ENCODE measurements around the gene CREM. TPM values are rescaled to one million over a fixed set of nuclear protein-coding genes. Genes with fewer than 3 reads are reported as not detected.

The CREM gene
- total RNA-seq, 1 experiment from 2014 or later, result 20.0 TPM

- no peaks in the 10 kb centered on the region for H3K79me1 ChIP-seq (ENCODE audit: insufficient read depth, low read depth, low read length, poor library complexity, severe bottlenecking)
- H3K9ac ChIP-seq (ENCODE audit: extremely low read depth, insufficient read length, low read length), result no peak overlapping the region
- H3K4me1 ChIP-seq (ENCODE audit: insufficient read depth, low read length), result no peaks in the 10 kb centered on the region
- H4K91ac ChIP-seq (ENCODE audit: insufficient read length, low read depth, low read length), result no peak overlapping the region
- H2BK20ac ChIP-seq (ENCODE audit: low read depth, low read length, poor library complexity, severe bottlenecking), result no peak overlapping the region
- no peak overlapping the region for H3K56ac ChIP-seq (ENCODE audit: insufficient read length, low read depth, low read length)
- Mint-ChIP-seq H3K4me3 (no peak overlapping the region), H3K36me3 (ENCODE audit: insufficient read depth in 1 of 3, low read depth in 3 of 3) (peaks cover 0 to 4% (median 3%) of the 10 kb centered on the region in 3 experiments; a peak in 2 of 7 replicates), H3K4me1 (no peaks in the 10 kb centered on the region), H3K27ac (no peak overlapping the region), H3K9me3 (peaks cover 7% of the 10 kb centered on the region in 2 experiments; a peak in 4 of 5 replicates), H3K27me3 (ENCODE audit: low read depth) (no peaks in the 10 kb centered on the region)
- no peak overlapping the region for H3K23ac ChIP-seq (ENCODE audit: insufficient read length, low read depth, low read length)
- H3K4me2 ChIP-seq (ENCODE audit: insufficient read depth, insufficient read length, low read length), result no peak overlapping the region
- H2AFZ ChIP-seq (ENCODE audit: low read length), result no peak overlapping the region
- H2BK15ac ChIP-seq (ENCODE audit: low read depth, low read length), result no peak overlapping the region
- H2BK5ac ChIP-seq (ENCODE audit: insufficient read length, low read length), result no peak overlapping the region
- H2AK5ac ChIP-seq (ENCODE audit: insufficient read length, low read length), result no peak overlapping the region
- H4K20me1 ChIP-seq (ENCODE audit: control insufficient read depth, insufficient read depth, insufficient read length), result no peaks in the 10 kb centered on the region
- H4K8ac ChIP-seq (replicated peaks; ENCODE audit: insufficient read length, low read depth, low read length), result no peak overlapping the region
- no peak overlapping the region for H2BK120ac ChIP-seq (ENCODE audit: low read depth, low read length, poor library complexity, severe bottlenecking)
- H4K5ac ChIP-seq (ENCODE audit: insufficient read length, low read depth, low read length), result no peak overlapping the region
- H3T11ph ChIP-seq (ENCODE audit: low read length), result no peak overlapping the region
- H3K27me3 ChIP-seq (ENCODE audit: insufficient read depth, low read length), result no peaks in the 10 kb centered on the region
- no peak overlapping the region for H3K18ac ChIP-seq (ENCODE audit: insufficient read length, low read depth, low read length)
- no peak for DNase-seq
- no peak overlapping the region for H3K14ac ChIP-seq (ENCODE audit: insufficient read depth, low read length)
- TF ChIP-seq CTCF (conservative IDR thresholded peaks at IDR 0.05), result no peak
- WGBS (ENCODE audit: extremely low coverage, insufficient read length, low lambda C conversion rate), result no CpG with 5 or more reads among the region's 2 CpGs
- no peak overlapping the region for H3K4ac ChIP-seq (ENCODE audit: low read depth, low read length)
- no peak overlapping the region for H3K27ac ChIP-seq (ENCODE audit: insufficient read length, low read depth, low read length)
- no peaks in the 10 kb centered on the region for H3K23me2 ChIP-seq (ENCODE audit: insufficient read length, low read depth, low read length, poor library complexity, severe bottlenecking)
- H3K9me3 ChIP-seq (ENCODE audit: control insufficient read depth, low read depth, low read length), result no peaks in the 10 kb centered on the region
- H2BK12ac ChIP-seq (ENCODE audit: insufficient read length, low read depth, low read length), result no peak overlapping the region
- no peaks in the 10 kb centered on the region for H3K79me2 ChIP-seq (ENCODE audit: insufficient read depth, low read length)
Measured at GRCh38 chr10:35165811-35166210, 39.2 kb downstream of the CREM start.
